Measurements from ENCODE around the gene SUPT3H.

SUPT3H gene

DNA sequence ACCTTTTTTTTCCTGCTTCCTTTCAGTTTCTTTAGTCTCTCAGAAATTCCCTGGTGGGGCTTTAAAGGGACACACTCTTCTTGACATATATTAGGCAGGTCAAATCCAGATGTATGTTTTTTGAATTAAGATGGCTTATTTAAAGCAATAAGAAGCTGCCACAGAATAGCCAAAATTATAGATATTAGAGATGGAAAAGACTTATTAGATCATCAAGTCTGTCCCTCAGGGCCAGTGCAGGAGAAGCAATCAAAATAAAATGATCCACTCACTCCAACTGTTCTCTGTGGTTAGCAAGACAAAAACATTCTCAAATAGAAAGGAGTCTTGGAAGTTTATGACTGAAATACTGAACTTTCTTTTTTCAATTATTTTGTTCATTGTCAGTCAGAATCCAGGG, 527.4 kb downstream of the SUPT3H start:
- no peak overlapping the region for H3K4me3 ChIP-seq (ENCODE audit: low read depth, low read length)
- no peak for DNase-seq (ENCODE audit: low read depth)
- TF ChIP-seq, protein P1, sequence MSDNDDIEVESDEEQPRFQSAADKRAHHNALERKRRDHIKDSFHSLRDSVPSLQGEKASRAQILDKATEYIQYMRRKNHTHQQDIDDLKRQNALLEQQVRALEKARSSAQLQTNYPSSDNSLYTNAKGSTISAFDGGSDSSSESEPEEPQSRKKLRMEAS (IDR thresholded peaks at IDR 0.05; ENCODE audit: low read depth, low read length), result no peak
- TF ChIP-seq MYC (IDR thresholded peaks at IDR 0.05; ENCODE audit: low read depth, low read length) (no peak), POLR2A (IDR thresholded peaks at IDR 0.05; ENCODE audit: extremely low read depth, insufficient read length) (no peak)
- TF ChIP-seq, protein P2, sequence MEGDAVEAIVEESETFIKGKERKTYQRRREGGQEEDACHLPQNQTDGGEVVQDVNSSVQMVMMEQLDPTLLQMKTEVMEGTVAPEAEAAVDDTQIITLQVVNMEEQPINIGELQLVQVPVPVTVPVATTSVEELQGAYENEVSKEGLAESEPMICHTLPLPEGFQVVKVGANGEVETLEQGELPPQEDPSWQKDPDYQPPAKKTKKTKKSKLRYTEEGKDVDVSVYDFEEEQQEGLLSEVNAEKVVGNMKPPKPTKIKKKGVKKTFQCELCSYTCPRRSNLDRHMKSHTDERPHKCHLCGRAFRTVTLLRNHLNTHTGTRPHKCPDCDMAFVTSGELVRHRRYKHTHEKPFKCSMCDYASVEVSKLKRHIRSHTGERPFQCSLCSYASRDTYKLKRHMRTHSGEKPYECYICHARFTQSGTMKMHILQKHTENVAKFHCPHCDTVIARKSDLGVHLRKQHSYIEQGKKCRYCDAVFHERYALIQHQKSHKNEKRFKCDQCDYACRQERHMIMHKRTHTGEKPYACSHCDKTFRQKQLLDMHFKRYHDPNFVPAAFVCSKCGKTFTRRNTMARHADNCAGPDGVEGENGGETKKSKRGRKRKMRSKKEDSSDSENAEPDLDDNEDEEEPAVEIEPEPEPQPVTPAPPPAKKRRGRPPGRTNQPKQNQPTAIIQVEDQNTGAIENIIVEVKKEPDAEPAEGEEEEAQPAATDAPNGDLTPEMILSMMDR (IDR thresholded peaks at IDR 0.05; ENCODE audit: low read depth, low read length), result no peak

DNA sequence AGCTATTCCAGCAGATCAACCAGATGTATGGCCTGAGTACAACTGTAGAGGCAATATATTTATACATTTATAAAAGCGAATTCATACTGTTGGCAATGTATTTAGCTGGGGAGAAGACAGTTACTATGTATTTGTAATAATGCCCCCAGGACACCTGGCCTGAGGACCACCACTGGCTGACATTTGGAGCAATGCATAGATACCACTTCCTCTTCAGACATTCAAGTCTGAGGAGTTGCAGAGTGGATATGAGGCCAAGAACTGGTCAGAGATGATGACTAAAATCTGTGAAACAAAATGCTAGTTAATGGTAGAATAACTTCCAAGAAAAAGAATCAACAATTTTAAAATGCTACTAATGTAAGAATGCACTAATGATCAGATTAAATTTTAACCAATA, 527.9 kb downstream of the SUPT3H start:
- no peak for DNase-seq (ENCODE audit: low read depth)
- no peak for TF ChIP-seq MYC (IDR thresholded peaks at IDR 0.05; ENCODE audit: low read depth, low read length)
- TF ChIP-seq, protein P2 (IDR thresholded peaks at IDR 0.05; ENCODE audit: low read depth, low read length), result no peak
- no peak for TF ChIP-seq POLR2A (IDR thresholded peaks at IDR 0.05; ENCODE audit: extremely low read depth, insufficient read length)
- TF ChIP-seq, protein P1 (IDR thresholded peaks at IDR 0.05; ENCODE audit: low read depth, low read length), result no peak
- no peak overlapping the region for H3K4me3 ChIP-seq (ENCODE audit: low read depth, low read length)

DNA sequence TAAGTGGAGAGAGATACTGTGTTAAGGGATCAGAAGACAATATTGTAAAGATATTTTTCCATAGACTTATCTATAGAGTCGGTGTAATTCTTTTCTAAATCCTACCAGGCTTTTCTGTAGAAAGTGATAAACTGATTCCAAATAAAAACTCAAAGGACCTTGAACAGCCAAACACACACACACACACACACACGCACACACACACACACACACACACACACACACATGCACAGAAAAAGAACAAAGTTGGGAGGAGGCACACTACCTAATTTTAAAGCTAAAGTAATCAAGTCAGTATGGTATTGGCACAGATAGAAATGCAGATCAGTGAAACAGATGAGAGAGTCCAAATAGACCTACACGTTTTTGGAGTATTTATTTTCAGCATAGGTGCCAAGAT, 534.0 kb downstream of the SUPT3H start:
- no peak for DNase-seq (ENCODE audit: low read depth)
- H3K4me3 ChIP-seq (ENCODE audit: low read depth, low read length), result no peak overlapping the region
- TF ChIP-seq POLR2A (IDR thresholded peaks at IDR 0.05; ENCODE audit: extremely low read depth, insufficient read length) (no peak), MYC (IDR thresholded peaks at IDR 0.05; ENCODE audit: low read depth, low read length) (no peak)
- TF ChIP-seq, protein P2 (IDR thresholded peaks at IDR 0.05; ENCODE audit: low read depth, low read length), result no peak
- TF ChIP-seq, protein P1 (IDR thresholded peaks at IDR 0.05; ENCODE audit: low read depth, low read length), result no peak

DNA sequence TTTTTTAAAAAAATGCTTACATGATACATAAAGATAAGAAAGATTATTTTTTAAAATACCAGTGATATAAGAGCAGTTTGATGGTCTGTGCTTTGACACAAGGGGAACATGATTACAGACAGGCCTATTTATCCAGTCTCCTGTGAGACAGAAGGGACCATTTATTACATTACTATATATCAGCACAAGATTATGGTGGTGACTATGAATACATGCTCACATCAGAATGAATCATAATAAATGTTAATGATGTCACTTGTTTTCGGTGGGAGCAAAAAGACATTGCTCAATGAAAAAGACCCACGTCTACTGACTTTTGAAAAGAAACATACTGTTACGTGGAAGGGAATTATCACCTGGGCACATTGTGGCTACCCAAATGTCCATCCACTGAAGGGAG, 535.1 kb downstream of the SUPT3H start:
- H3K4me3 ChIP-seq (ENCODE audit: low read depth, low read length), result no peak overlapping the region
- TF ChIP-seq POLR2A (IDR thresholded peaks at IDR 0.05; ENCODE audit: extremely low read depth, insufficient read length), result no peak
- TF ChIP-seq, protein P2 (IDR thresholded peaks at IDR 0.05; ENCODE audit: low read depth, low read length), result no peak
- TF ChIP-seq, protein P1 (IDR thresholded peaks at IDR 0.05; ENCODE audit: low read depth, low read length), result no peak
- TF ChIP-seq MYC (IDR thresholded peaks at IDR 0.05; ENCODE audit: low read depth, low read length), result no peak
- no peak for DNase-seq (ENCODE audit: low read depth)

DNA sequence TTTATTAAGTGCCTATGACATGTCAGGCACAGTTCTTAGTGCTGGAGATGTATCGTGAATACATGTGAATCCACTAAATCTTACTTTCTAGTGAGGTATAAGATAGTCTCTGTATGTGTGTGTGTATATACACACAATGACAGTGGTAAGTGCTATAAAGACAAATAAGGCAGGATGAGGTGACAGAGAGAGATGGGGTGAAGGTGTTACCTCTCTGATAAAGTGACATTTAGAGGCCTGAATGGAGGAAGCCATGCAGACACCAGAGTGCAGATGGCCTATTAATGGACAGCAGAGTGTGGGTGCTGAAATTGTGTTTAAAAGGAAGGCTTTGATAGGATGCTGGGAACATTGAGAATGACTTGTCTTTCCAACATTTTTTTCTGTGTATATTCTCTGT, 535.9 kb downstream of the SUPT3H start:
- no peak overlapping the region for H3K4me3 ChIP-seq (ENCODE audit: low read depth, low read length)
- DNase-seq (ENCODE audit: low read depth), result no peak
- TF ChIP-seq, protein P1 (IDR thresholded peaks at IDR 0.05; ENCODE audit: low read depth, low read length), result no peak
- no peak for TF ChIP-seq POLR2A (IDR thresholded peaks at IDR 0.05; ENCODE audit: extremely low read depth, insufficient read length)
- TF ChIP-seq, protein P2 (IDR thresholded peaks at IDR 0.05; ENCODE audit: low read depth, low read length), result no peak
- no peak for TF ChIP-seq MYC (IDR thresholded peaks at IDR 0.05; ENCODE audit: low read depth, low read length)

DNA sequence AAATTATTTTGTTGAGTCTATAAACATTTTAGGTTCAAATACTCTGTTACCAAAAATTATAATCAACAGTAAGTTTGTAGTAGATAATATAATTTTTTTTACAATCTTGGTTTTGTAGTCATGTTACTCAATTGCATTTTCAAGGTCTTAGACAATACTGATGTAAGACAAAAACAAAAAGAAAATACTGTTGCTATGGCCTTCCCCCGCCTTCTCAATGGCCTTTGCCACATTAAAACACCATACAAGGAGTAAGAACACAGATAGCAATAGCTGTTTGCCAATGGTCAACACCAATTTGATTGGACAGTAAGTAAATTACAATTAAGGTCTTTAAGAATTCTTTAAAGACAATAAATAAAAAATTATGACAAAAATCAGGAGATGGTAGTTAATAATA, 540.0 kb downstream of the SUPT3H start:
- TF ChIP-seq, protein P1 (IDR thresholded peaks at IDR 0.05; ENCODE audit: low read depth, low read length), result no peak
- TF ChIP-seq POLR2A (IDR thresholded peaks at IDR 0.05; ENCODE audit: extremely low read depth, insufficient read length) (no peak), MYC (IDR thresholded peaks at IDR 0.05; ENCODE audit: low read depth, low read length) (no peak)
- TF ChIP-seq, protein P2 (IDR thresholded peaks at IDR 0.05; ENCODE audit: low read depth, low read length), result no peak
- DNase-seq (ENCODE audit: low read depth), result no peak
- no peak overlapping the region for H3K4me3 ChIP-seq (ENCODE audit: low read depth, low read length)
